Caco-2 (cell line): ENCODE results near the gene PLEKHA1. TPM values are rescaled to one million over a fixed set of nuclear protein-coding genes. Genes with fewer than 3 reads are reported as not detected.

ENCODE experiments used
- BruUV-seq: library from RNA; stranded (reverse); fragments of 400-500 nt; replicated peaks from 2 replicates; lab custom pipeline; 2021; lab: Mats Ljungman, UMichigan
- CTCF ChIA-PET: fragments of 300-600 bp; sonication (Branson Sonifier 250); formaldehyde crosslinking; loops from one replicate; lab custom pipeline; 2022; ENCODE audit warnings: antibody characterized with exemption; lab: Charles Lee
- POLR2A ChIA-PET: fragments of 300-600 bp; sonication (Branson Sonifier 250); formaldehyde crosslinking; loops from one replicate; lab custom pipeline; 2022; ENCODE audit warnings: antibody characterized with exemption; lab: Charles Lee
- DNase-seq, 2 experiments: peaks; one replicate each; pipeline versions ENCODE4 v3.0.0 to v3.0.0-alpha.2; 2020 to 2022
- H3K27me3 ChIP-seq: replicated peaks from 2 replicates; pipeline ENCODE4 v1.6.0; 2011; ENCODE audit warnings: low read length; ENCODE audit not compliant: control insufficient read depth, insufficient read depth
- H3K36me3 ChIP-seq: 2 replicates; pipeline ENCODE4 v1.5.1; 2011; ENCODE audit warnings: low read length; ENCODE audit not compliant: control insufficient read depth, insufficient read depth
- H3K4me1 ChIP-seq: fragments of 250-450 bp; sonication (Bioruptor Pico); 2 replicates; pipeline ENCODE4 v1.5.1; 2020; ENCODE audit warnings: mild to moderate bottlenecking
- H3K4me3 ChIP-seq: 2 replicates; pipeline ENCODE4 v1.5.1; 2011; ENCODE audit warnings: low read depth, mild to moderate bottlenecking, control low read depth, low read length
- H3K9me3 ChIP-seq: fragments of 250-450 bp; sonication (Bioruptor Pico); 2 replicates; pipeline ENCODE4 v1.5.1; 2020; ENCODE audit warnings: mild to moderate bottlenecking, moderate library complexity
- H3K27ac Mint-ChIP-seq: one replicate; pipeline ENCODE4 v1.8.0; 2022; ENCODE audit warnings: mixed read lengths; ENCODE audit not compliant: unreplicated experiment
- H3K27me3 Mint-ChIP-seq: one replicate; pipeline ENCODE4 v1.8.0; 2022; ENCODE audit warnings: mixed read lengths; ENCODE audit not compliant: insufficient read depth, unreplicated experiment
- H3K36me3 Mint-ChIP-seq: one replicate; pipeline ENCODE4 v1.8.0; 2022; ENCODE audit warnings: mild to moderate bottlenecking, mixed read lengths; ENCODE audit not compliant: insufficient read depth, unreplicated experiment
- H3K4me1 Mint-ChIP-seq: one replicate; pipeline ENCODE4 v1.8.0; 2022; ENCODE audit warnings: low read depth, mixed read lengths; ENCODE audit not compliant: unreplicated experiment
- H3K4me3 Mint-ChIP-seq: one replicate; pipeline ENCODE4 v1.8.0; 2022; ENCODE audit warnings: mild to moderate bottlenecking, moderate library complexity, mixed read lengths; ENCODE audit not compliant: unreplicated experiment
- H3K9me3 Mint-ChIP-seq: one replicate; pipeline ENCODE4 v1.8.0; 2022; ENCODE audit warnings: mixed read lengths; ENCODE audit not compliant: unreplicated experiment
- intact Hi-C: fragments of 100-400 bp; cut with micrococcal nuclease; formaldehyde crosslinking; loops from one replicate; pipeline ENCODE4 v1.10.0; 2022; ENCODE audit not compliant: unreplicated experiment
- total RNA-seq: library from RNA; stranded (reverse); gene quantifications from 2 replicates; pipeline ENCODE4 v1.2.3, GENCODE V29; 2022
- TF ChIP-seq, protein P1 (sequence below), 2 experiments: fragments of 200-600 bp in 1 of 2; IDR thresholded peaks; 1 replicate in 1 of 2; 2 replicates in 1 of 2; pipeline versions ENCODE4 v1.5.1 to v1.8.0; 2011 to 2022; ENCODE audit warnings: antibody characterized with exemption in 1 of 2, control low read depth in 1 of 2, inconsistent platforms in 1 of 2, low read depth in 1 of 2, low read length in 1 of 2, mild to moderate bottlenecking in 1 of 2, moderate library complexity in 1 of 2; ENCODE audit not compliant: insufficient read depth in 1 of 2, severe bottlenecking in 1 of 2, unreplicated experiment in 1 of 2

The PLEKHA1 gene
- total RNA-seq, 1 experiment from 2014 or later: 48.4 TPM

DNA sequence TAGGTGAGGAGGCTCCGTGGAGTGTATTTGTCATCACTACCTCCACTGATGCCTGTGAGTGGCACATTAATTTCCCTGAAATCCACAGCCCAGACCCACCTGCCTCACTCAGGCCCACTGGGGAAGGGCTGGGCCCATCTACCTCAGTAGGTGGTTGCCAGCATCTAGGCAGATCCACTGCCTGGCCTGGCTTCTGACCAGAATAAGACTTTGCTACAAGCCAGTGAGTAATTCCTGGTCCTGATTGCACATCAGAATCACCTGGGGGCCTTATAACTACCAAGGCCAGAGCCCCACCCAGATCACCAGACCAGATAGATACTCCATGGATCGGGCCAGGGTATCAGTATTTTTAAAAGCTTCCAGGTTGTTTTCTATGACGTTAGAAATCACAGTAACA, 37.5 kb upstream of the PLEKHA1 start:
- DNase-seq: no peak
- TF ChIP-seq, protein P1, sequence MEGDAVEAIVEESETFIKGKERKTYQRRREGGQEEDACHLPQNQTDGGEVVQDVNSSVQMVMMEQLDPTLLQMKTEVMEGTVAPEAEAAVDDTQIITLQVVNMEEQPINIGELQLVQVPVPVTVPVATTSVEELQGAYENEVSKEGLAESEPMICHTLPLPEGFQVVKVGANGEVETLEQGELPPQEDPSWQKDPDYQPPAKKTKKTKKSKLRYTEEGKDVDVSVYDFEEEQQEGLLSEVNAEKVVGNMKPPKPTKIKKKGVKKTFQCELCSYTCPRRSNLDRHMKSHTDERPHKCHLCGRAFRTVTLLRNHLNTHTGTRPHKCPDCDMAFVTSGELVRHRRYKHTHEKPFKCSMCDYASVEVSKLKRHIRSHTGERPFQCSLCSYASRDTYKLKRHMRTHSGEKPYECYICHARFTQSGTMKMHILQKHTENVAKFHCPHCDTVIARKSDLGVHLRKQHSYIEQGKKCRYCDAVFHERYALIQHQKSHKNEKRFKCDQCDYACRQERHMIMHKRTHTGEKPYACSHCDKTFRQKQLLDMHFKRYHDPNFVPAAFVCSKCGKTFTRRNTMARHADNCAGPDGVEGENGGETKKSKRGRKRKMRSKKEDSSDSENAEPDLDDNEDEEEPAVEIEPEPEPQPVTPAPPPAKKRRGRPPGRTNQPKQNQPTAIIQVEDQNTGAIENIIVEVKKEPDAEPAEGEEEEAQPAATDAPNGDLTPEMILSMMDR (IDR thresholded peaks at IDR 0.05; ENCODE audit: insufficient read depth in 1 of 2, low read depth in 1 of 2, low read length in 1 of 2, severe bottlenecking in 1 of 2, unreplicated experiment in 1 of 2): no peak
- POLR2A ChIA-PET: no interaction called here
- Histone ChIP-seq H3K9me3 (no peaks in the 10 kb centered on the region), H3K4me1 (peaks cover 3% of the 10 kb centered on the region; the same call in 1 of the 2 replicates), H3K36me3 (no peaks in the 10 kb centered on the region), H3K4me3 (no peak overlapping the region), H3K27me3 (no peaks in the 10 kb centered on the region)
- Mint-ChIP-seq H3K27ac (no peak overlapping the region), H3K27me3 (no peaks in the 10 kb centered on the region), H3K9me3 (no peaks in the 10 kb centered on the region), H3K4me3 (no peak overlapping the region), H3K4me1 (peaks cover 12% of the 10 kb centered on the region), H3K36me3 (no peaks in the 10 kb centered on the region)
- no TSS peak for BruUV-seq
- intact Hi-C loops: no loop called here
- CTCF ChIA-PET: no interaction called here

DNA sequence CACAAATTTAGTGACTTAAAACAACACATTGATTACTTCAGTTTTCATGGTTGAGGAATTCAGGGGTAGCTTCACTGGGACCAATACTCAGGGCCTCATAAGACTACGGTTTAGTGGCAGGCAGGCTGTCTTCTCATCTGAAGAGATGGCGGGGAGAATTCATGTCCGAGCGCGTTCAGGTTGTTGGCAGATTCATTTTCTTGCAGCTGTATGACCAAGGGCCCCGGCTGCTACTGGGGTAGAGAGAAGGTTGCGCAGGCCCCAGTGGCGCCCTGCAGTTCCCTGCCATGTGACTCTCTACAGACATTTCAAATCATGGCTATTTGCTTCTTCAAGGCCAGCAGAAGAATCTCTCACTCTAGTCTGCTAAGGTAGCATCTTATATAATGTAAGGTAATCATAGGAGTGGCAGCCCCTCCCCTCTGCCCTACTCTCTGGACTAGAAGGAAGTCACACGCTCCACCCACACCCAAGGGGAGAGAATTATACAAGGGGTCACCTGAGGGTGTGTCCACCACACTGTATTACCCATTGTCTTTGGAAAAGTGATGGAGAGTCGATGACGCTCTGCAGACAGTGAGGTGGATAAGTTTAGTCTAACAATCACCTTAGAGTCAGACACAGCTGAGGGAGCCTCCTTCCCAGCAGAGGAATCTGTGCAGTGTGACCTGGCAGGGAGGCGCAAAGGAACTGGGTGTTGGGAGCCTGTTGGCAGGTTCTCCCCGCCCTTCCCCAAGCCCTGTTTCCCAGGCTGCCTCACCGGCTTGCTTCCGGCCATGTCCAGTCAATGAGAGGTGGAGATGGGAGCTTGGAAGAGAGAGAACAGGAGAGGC, 35.7 kb upstream of the PLEKHA1 start:
- no peak overlapping the region for H3K27ac Mint-ChIP-seq
- ChIA-PET POLR2A (no interaction called here), CTCF (interaction anchor here (1.2 kb wide), 1 partner anchor 28 kb away, joined by 4 read pairs; no protein-coding TSS in a partner anchor)
- Histone ChIP-seq H3K27me3 (no peaks in the 10 kb centered on the region), H3K4me1 (no peaks in the 10 kb centered on the region), H3K4me3 (no peak overlapping the region), H3K36me3 (no peaks in the 10 kb centered on the region), H3K9me3 (no peaks in the 10 kb centered on the region)
- H3K27me3 Mint-ChIP-seq: no peaks in the 10 kb centered on the region
- intact Hi-C loops: no loop called here
- H3K36me3 Mint-ChIP-seq: no peaks in the 10 kb centered on the region
- no peaks in the 10 kb centered on the region for H3K9me3 Mint-ChIP-seq
- TF ChIP-seq, protein P1 (IDR thresholded peaks at IDR 0.05; ENCODE audit: insufficient read depth in 1 of 2, low read depth in 1 of 2, low read length in 1 of 2, severe bottlenecking in 1 of 2, unreplicated experiment in 1 of 2): no peak
- DNase-seq: no peak
- no TSS peak for BruUV-seq
- peaks cover 7% of the 10 kb centered on the region for H3K4me1 Mint-ChIP-seq
- H3K4me3 Mint-ChIP-seq: no peak overlapping the region

DNA sequence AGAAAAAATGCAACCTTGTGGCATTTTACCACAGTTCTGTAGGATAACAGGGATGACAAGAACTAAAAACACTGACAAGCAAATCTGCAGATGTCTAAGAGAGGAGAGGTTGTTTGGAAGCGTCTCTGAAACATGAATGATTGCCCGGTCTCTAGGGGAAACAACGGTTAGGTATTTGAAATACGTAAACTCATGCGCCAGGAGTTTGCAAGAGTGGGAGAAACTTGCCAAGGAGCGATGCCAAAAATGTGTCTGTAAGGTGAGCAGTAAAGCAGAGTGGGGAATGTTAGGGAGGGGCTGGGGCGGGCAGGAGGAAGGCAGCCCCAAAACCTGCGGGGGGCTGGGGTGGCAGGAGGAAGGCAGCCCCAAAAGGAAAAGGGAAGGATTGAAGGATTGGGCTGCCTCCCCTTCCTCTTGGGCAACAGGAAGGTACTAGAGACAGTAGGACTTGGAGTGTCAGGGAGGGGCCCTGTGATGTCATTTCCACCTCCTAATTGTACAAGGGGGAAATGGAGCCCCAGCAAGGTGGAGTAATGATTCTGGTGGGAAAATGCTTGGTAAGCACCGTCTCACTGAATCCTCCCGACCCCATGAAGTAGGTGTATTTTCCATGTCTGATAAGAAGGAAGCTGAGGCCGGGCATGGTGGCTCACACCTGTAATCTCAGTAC, 33.2 kb upstream of the PLEKHA1 start:
- peaks cover 5% of the 10 kb centered on the region for H3K9me3 ChIP-seq
- Mint-ChIP-seq H3K27ac (no peak overlapping the region), H3K9me3 (peaks cover 3% of the 10 kb centered on the region), H3K27me3 (no peaks in the 10 kb centered on the region), H3K36me3 (no peaks in the 10 kb centered on the region), H3K4me1 (peaks cover 17% of the 10 kb centered on the region), H3K4me3 (no peak overlapping the region)
- H3K4me1 ChIP-seq: peaks cover 4% of the 10 kb centered on the region; the same call in 1 of the 2 replicates
- DNase-seq: no peak
- ChIA-PET CTCF (interaction anchor here (0.5 kb wide), 1 partner anchor 155 kb away, joined by 4 read pairs; no protein-coding TSS in a partner anchor), POLR2A (no interaction called here)
- intact Hi-C loops: no loop called here
- H3K36me3 ChIP-seq: no peaks in the 10 kb centered on the region
- TF ChIP-seq, protein P1 (IDR thresholded peaks at IDR 0.05; ENCODE audit: insufficient read depth in 1 of 2, low read depth in 1 of 2, low read length in 1 of 2, severe bottlenecking in 1 of 2, unreplicated experiment in 1 of 2): no peak
- H3K27me3 ChIP-seq: no peaks in the 10 kb centered on the region
- no peak overlapping the region for H3K4me3 ChIP-seq
- no TSS peak for BruUV-seq
